Stimulated activated naive CD8-positive, alpha-beta T cell treated with anti-CD3 and anti-CD28 coated beads, Interleukin-15, Interleukin-2, amounts not matched to agents 100 U/mL and 50 U/mL, for 24 hours (primary cell): Measurements from ENCODE around the gene HYOU1.
"Not testable (repeated sequence)": the region's sequence is repeated elsewhere in the genome, so short reads cannot be mapped to it uniquely, and the experiment has no call there.

Experiments used
- ATAC-seq: fragments of 150-1000 bp; cut with Tn5 transposase; one replicate; pipeline ENCODE4 v1.10.0; 2021
- DNase-seq: peaks from one replicate; pipeline ENCODE4 v3.0.0; 2021

The HYOU1 gene, protein sequence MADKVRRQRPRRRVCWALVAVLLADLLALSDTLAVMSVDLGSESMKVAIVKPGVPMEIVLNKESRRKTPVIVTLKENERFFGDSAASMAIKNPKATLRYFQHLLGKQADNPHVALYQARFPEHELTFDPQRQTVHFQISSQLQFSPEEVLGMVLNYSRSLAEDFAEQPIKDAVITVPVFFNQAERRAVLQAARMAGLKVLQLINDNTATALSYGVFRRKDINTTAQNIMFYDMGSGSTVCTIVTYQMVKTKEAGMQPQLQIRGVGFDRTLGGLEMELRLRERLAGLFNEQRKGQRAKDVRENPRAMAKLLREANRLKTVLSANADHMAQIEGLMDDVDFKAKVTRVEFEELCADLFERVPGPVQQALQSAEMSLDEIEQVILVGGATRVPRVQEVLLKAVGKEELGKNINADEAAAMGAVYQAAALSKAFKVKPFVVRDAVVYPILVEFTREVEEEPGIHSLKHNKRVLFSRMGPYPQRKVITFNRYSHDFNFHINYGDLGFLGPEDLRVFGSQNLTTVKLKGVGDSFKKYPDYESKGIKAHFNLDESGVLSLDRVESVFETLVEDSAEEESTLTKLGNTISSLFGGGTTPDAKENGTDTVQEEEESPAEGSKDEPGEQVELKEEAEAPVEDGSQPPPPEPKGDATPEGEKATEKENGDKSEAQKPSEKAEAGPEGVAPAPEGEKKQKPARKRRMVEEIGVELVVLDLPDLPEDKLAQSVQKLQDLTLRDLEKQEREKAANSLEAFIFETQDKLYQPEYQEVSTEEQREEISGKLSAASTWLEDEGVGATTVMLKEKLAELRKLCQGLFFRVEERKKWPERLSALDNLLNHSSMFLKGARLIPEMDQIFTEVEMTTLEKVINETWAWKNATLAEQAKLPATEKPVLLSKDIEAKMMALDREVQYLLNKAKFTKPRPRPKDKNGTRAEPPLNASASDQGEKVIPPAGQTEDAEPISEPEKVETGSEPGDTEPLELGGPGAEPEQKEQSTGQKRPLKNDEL

DNA sequence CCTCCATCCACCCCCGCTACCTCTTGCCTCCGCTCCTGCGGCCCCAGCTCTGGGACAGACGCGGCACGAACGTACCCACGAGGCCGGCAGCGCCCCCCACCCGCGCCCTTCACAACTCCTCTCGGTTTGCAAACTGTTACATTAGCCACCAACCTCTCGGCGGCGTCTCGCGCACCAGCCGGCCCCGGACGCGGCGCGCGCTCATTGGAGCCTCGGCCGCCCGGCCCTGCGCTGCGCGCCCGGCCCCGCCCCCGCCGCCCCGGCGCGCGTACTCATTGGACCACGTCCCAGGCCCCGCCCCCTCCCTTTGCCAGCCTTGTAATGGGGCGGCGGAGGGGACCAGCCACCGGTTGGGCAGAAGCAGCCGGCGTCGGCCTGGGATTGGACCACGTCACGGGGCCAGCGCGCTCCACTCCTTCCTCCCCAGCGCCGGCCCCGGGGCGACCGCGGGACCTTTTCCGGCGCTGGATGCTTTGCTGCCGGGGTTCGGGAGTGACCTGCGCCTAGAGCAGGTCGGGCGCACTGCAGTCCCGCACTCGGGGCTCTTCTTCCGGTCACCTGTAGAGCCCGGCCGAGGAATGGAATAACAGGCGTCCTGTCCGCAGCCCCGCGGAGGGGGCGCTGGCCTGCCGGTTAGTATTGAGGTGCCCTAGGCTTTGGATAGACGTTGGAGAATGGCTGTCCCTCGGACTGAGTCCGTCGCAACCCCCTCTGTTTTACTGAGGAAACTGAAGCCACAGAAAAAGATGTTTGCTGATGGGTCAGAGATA is at the start of gene HYOU1:
HYOU1 (minus strand) TSS at position 206 of the 770 bp plus-strand sequence. CDS start 1,045 bp downstream, outside the sequence.
- peak; percentile 95 for ATAC-seq

DNA sequence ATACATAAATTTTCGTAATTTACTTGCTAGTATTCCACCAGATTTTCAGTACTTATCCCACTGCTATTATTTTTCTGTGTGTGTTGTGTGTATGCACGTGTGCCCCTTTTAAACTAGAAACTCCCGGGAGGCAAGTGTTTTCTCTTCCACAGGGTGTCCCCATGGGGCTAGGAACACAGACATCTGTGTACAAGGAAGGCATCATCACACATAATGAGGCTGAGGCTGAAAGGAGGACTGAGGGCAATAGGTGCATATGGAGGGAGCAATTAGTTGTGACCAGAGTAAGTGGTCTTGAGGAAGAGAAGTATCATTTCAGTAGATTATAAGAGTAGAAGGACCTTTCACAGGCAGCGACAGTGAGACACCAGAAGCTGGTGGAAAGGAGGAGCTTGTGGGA is 46.8 kb upstream of the HYOU1 start:
- no peak for DNase-seq
- no peak for ATAC-seq

More for the DNA sequence above, at the start of gene HYOU1:
- peak; percentile 100 for DNase-seq

GRCh38 chr11:119103161-119103664 is 46.2 kb upstream of the HYOU1 start:
- not testable (repeated sequence) for ATAC-seq, DNase-seq

- peak; percentile 85 for DNase-seq
- peak; percentile 87 for ATAC-seq
These were observed 44.9 kb upstream of the HYOU1 start, which contains the start of gene DPAGT1 for GRCh38 chr11:119101759-119102423. TSS of gene DPAGT1 (minus strand) at chr11:119101853. CDS start at chr11:119101655, 198 bp downstream.

DNA sequence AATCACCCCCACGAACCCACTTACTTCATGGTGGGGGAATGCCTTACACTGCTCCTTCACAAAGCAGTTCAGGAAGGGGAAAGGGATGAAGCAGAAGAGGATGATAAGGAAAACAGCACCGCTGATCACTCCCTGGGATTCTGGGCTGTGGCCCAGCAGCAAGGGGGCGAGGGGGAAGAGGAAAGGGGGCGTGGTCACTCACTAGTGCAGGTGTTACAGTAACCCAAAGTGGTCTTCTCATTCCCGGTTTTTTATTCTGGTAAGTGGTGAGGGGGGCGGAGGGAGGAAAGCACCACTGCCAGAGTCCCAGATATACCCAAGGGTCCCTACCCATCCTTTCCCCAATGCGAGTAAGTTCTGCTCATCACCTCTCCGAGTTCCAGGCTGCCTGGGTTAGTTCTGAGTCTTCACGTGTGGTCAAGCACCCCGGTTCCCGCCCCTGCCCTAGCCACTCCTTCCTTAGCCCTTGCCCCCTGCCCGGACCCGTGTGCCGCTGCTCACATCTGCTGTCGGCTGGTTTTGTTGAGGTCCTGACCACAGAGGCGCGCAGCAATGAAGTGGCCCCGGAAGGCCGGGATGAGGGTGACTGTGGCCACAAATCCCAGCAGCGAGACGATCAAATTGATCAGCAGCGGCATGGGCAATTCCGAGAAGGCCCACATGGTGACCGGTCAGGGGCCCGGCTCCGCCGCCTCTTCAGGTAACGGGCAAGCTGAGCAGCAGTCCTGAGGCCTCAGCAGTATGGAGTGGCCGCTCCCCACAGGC is 44.2 kb upstream of the HYOU1 start:
- DNase-seq = peak; percentile 43
- peak; percentile 11 for ATAC-seq

- no peak for ATAC-seq
These were observed 43.4 kb upstream of the HYOU1 start for GRCh38 chr11:119100246-119100970.

GRCh38 chr11:119099711-119100110 is 42.7 kb upstream of the HYOU1 start:
- no peak for ATAC-seq
- no peak for DNase-seq

More at GRCh38 chr11:119100246-119100970, 43.4 kb upstream of the HYOU1 start:
- no peak for DNase-seq

DNA sequence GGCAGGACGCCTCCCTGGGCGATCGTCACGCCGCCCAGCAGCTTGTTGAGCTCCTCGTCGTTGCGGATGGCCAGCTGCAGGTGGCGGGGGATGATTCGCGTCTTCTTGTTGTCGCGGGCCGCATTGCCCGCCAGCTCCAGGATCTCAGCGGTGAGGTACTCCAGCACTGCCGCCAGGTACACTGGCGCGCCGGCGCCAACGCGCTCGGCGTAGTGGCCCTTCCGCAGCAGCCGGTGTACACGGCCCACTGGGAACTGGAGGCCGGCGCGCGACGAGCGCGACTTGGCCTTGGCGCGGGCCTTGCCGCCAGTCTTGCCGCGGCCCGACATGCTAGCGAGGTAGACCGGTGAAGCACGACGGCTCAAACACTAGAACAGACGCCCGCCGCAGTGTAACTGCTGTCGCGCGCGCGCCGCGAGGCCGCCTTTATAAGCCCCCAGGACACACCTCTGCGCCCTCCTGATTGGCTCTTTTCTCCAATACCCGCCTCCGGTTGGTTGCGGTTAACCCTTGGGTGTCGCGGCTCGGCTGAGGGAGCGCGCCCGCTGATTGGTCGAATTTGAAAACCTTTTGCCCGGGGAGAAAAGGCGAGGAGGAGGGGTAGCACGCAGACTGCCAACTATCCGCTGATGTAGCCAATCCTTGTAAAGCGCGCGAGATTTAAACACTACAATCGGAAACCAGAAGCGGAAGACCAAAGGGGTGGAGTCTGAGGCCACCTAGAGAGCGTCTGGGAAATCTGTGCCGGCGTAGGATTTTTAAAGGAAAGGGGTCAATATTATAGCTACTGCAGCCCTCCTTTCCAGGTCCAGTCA is 38.3 kb upstream of the HYOU1 start:
- ATAC-seq = peak; percentile 86
- peak; percentile 99 for DNase-seq

DNA sequence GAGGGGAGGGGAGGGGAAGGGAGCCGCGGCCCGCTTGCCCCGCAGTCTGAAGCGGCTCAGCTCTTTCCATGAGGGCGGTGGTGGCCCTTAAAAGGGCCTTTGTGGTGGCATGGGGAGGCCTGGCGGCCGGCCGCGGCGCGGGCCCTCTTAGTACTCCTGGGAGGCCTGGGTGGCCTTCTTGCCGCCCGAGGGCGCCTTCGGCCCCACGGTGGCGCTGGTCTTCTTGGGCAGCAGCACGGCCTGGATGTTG is 37.7 kb upstream of the HYOU1 start:
- DNase-seq (peak; percentile 70), ATAC-seq (peak; percentile 26)

GRCh38 chr11:119093942-119094815 is 37.2 kb upstream of the HYOU1 start:
- peak; percentile 48 for DNase-seq
- ATAC-seq = peak; percentile 11

GRCh38 chr11:119092880-119093842 is 36.2 kb upstream of the HYOU1 start:
- no peak for ATAC-seq
- no peak for DNase-seq

GRCh38 chr11:119091966-119092879 is 35.2 kb upstream of the HYOU1 start:
- DNase-seq (no peak), ATAC-seq (no peak)

GRCh38 chr11:119091178-119091577 is 34.2 kb upstream of the HYOU1 start:
- ATAC-seq (no peak), DNase-seq (no peak)

DNA sequence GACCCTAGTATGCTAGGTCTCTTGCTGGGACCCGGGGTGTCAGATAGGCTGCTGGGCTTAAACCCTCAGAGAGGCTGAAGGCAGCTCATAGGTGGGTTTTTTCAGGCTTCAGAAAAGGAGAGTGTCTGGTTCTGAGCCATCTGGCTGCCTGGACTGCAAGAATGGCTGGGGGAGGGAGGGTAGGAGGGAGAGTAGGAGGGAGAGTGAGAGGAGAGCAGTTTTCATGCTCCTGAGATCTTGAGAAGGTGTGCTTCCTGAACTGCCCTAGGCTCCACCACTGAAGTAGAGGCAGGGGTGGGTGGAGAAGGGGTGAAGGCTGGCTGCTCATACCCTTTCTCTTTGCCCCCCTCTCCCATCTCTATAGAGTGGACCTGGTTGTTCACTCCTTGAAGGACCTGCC is 32.3 kb upstream of the HYOU1 start:
- no peak for ATAC-seq
- no peak for DNase-seq

GRCh38 chr11:119088406-119088805 is 31.4 kb upstream of the HYOU1 start:
- DNase-seq = no peak
- no peak for ATAC-seq
